ENCODE measurements around the gene SPA17.

Gene SPA17

DNA sequence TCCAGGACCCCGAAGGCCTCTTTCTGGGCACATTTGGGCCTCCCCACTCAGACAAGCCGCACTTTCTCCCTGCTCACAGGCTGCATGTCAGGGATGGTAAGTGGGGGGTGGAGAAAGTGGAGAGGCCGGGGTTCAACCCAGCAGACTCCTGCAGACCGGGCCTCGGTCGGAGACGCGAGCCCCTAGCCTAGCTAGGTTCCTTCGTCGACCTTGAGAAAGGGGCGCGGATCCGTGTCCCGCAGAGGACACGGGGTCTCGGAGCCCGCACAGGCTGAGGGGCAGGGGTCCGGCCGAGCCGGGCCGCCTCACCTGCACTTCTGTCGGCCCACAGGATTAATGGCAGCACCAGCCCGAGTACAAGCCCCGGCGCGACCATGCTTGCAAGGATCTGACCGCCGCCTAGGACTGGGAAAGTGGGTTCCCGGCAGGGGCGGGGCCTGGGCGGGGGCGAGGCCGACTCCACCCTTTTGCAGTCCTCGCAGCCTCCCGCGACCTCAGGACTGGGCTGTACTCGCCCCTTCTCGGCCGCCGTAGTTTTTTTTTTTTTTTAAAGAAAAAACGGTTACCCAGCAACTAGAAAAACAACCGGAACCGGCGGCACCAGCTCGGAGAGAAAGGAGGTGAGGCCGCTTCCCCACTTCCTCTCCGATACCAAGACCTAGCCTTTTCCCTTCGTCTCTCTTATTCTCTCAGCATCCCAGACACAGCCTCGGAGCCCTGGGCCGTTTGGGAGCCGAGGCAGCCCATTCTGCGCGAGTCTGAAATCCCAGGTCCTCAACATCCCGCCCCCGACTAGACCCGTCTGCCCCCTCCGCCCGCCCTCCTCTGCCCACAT lies at the start of gene SPA17, which contains the start of gene SIAE:
SPA17 (plus strand) TSS at position 572 of the 835 bp plus-strand sequence. CDS start 1,361 bp downstream, outside the sequence.
SIAE (minus strand) TSS at position 407 of the 835 bp plus-strand sequence; CDS start at position 376, 31 bp downstream.
- DNase-seq, result peak; percentile 80

DNA sequence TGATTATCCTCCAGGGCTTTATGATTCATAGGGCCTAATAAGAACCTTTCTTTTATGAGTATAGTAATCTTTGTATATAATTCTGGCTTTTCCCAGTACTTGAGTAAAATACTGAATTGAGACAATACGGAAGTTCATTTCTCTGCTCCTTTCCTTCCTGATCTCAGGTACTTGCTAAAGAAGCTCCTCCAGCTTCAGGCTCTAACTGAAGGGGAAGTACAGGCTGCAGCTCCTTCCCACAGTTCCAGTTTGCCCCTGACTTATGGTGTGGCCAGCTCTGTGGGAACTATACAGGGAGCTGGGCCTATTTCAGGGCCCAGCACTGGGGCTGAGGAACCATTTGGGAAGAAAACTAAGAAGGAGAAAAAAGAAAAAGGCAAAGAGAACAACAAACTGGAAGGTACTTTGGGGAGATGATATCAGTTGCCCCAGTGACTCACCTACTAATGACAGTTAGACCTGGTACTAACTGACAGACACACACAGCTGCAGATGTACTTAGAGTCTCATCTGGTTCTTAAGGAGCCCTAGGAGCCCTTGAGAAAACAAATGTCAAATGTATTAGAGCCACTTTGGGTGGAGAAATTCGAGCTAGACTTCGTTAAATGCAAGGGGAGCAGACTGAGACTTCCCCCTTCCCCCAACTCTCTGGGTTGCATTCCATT lies 48.1 kb upstream of the SPA17 start:
- DNase-seq, result no peak

DNA sequence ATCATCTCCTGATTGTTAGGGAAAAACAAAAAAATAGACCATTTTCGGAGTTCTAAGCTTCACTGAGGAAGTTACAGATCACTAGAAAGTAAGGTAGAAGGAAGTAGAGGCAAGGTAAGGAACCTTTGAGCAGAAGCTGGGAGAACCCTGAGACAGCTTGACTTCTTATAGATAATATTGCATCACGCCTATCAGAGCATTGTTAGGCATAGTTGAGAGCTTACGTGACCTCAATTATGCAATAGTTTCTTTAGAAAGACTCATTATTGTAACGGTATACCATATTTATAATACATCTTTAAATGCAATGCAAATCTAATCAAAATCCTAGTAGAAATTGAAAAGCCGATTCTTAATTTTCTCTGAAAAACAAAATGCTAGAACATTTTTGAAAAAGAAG lies 46.2 kb upstream of the SPA17 start:
- DNase-seq, result no peak

DNA sequence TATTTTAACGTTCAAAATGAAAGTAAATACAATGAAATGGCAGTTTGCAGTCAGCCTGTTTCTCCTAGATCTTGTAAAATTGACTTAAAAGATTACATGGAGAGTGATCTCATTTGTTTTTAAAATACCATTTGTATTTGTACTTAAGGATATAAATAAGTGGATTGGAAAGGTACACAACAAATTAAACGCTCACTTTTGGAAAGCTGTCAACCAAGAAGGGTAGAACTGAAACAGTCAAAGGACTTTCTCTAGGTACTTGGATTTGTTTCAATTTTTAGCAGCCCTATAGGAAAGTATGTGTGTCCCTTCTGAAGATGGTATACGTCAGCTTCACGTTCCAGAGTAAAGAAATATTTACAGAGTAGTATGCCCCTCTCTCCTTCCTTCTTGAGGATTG lies 43.7 kb upstream of the SPA17 start:
- DNase-seq, result no peak

DNA sequence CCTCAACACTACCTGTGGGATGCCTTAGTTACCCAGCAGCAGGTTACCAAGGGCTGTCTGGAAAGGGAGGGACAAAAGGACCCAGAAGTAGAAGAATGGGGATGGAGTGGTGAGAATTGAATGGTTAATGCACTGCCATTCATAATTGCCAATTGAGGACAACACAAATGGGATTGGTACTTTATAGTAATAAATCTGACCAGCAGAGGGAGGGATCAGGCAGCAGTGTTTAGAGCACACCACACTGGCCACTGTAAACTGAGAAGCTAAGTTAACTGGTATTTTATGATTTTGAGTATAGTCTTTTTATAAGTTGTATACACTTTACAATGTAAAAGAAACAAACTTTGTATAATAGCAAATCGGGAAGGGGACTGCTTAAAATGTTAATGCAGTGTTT lies 40.3 kb upstream of the SPA17 start:
- no peak for DNase-seq

DNA sequence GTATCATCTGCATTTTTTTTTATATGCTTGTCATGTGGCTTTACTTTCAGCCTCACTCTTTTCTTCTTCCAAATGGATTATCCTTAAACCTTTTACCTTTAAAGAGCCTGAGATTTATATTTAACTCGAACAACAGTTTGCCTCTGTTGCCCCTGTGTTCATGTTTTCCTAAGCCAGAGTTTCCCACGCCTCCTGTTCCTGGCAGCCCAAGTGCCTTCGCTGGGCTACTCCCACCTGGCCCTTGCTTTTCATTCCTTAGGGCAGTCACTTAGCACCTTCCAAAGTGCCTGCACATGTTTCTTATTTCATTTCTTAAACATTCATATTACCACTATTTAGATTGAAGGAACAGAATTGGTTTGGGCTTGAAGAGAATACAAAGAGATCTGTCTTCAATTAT lies 37.8 kb upstream of the SPA17 start:
- DNase-seq, result no peak

DNA sequence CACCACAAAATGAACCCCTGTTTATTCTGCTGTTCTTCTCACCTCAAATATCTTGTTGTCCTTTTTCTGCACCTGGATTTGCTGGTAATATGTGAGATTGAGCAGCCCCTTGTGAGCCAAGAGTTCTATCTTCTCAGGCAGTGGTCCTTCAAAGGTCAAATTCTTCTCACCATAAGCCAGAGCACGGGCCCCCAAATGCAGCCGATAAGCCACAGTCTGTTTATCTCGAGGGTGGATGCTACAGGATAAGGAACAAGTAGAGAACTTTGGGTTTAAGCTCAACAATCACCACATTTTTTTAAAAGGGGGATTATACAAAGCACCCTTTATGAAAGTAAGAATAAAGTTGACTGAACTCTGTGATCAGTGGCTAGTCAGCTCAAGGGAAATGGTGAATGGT lies 35.2 kb upstream of the SPA17 start:
- DNase-seq, result no peak

DNA sequence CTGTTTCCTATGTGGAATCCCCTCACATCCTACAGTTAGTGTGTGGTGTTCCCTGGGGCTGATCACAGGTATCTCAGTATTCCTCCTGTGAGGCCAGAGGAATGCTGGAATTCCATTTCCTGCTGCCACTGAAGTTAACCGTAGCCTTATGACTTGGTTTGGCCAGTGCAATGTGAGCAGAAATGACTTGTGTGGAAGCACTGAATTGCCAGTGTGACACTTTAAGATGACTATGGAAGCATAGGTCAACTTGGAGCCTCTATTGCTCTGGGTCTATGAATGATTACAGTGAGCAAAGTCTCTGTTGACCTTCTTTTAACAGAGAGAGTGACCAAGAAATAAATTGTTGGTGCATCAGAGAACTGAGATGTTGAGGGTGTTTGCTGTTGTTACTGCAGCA lies 34.5 kb upstream of the SPA17 start:
- DNase-seq, result no peak

DNA sequence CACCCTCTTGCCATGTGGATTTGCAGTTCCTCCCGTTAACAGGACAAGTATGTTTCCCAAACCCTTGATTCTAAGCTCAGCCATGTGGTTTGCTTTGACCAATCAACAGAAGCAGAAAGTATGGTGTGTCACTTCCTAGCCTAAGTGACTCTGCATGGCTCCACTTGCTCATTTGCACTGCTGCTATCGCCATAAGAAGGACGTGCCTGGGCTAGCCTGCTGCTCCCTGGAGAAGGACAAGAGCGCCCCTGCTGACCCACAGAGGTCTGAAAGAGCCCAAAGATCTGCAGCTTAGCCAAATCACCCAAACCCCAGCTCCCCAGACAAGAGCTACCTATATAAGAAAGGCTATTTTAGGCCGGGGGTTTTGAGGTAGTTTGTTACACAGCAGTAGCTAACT lies 33.0 kb upstream of the SPA17 start:
- DNase-seq, result no peak

DNA sequence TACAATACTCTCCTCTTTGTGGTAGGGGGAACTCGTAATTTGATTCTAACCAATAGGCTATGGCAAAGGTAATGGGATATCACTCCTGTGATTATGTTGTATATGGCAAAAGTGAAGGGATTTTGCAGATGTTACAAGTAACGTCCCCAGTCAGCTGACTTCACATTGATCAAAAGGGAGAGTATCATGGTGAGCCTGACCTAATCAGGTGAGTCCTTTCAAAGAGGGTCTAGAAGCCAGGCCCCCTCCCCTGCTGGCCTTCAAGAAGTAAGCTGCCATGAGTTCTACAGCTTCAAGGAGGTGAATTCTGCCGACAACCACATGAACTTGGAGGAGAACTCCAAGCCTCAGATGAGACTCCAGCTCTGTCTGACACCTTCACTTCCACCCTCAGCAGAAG lies 31.1 kb upstream of the SPA17 start:
- no peak for DNase-seq

DNA sequence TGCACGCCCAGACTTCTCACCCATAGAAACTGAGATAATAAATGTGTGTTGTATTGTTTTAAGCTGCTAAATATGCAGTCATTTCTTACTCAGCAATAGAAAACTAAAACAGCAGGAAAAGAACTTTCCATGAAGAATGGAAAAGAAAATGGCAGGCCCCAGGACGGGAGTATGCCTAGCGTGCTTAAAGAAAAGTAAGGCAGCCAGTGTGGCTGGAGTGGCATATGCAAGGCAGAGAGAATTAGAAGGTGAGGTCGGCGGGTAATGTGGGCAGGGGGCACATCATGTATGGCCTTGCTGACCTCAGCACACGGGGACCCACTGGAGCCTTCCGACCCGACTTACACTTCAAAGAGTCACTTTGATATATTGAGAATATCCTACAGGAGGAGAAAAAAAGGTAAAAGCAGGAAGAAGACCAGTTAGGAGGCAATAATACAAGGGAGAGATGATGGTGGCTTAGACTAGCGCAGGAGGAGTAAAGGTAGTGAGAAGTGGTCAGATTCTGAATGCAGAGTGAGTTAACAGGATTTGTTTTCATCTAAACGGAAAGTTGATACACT lies 30.6 kb upstream of the SPA17 start:
- DNase-seq, result no peak

DNA sequence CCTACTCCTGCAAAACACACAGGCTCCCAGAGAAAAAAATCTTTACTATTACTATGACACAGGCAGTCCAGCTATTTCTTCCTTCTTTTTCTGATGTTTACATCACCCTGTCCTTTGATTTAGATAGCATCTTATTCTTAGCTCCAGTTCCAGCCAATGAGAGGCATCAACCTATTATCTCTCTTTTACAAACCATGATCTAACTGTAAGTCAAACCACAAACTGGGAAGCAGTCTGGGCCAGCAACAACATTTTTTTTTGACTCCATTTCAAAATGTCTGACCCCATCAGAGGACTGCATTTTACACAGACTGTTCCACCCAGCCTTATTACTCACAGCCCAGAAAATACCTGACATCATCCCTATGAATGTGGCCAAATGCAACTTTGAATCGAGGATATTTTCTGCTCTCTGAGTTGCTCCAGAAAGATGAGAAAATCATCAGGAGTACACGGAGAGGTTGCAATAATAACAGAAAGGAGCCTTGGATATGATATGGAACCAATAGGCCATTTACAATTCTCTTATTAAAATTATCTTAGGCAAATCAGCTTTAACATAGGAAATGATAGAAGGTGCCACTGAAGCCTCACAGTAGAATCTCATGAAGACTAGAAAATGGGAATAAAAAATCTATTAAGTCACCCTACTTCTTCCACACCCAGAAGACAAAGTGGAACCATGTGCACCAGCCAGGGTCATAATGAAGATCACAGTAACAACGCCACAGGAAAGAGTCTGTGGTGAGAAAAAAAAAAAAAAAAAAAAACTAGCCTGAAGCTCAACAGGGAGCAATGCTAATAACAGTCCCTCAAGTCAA lies 29.9 kb upstream of the SPA17 start:
- no peak for DNase-seq

DNA sequence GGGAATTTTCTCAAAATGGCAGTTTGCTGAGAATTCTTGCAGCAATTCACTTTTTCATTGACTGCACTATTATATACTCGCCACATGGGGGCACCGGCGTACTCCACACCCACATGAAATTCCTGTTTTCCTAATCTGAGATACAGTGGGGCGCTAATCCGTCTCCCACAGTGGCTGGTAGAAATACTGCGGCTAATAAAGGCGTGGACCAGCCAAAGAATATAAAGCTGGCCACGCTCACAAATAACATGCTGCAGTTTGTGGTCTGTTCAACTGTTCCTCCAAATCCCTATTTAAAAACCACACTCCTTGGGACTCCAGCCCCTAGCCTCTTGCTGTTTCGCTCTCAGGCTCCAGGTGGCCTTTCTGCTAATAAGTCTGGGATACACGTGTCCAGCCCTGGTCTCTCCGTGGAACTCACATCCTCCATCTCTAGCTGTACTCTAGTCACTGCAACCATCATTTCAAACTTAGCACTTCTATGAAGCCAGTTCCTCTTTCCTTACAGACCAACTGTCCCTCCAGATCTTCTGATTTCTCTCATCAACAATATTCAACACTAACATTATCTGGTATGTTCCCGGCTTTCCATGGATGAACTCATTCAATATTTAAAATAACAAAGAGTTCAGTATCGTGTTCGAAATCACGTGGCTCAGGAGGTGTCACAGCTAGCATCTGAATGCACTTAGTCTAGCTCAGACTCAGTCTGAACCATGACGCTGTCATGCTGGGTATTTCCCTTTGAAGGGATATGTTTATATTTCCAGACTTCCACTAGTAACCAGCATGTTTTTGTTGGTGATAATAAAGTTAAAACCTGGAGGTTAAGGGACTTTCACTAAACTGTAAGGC lies 29.1 kb upstream of the SPA17 start:
- peak; percentile 14 for DNase-seq

DNA sequence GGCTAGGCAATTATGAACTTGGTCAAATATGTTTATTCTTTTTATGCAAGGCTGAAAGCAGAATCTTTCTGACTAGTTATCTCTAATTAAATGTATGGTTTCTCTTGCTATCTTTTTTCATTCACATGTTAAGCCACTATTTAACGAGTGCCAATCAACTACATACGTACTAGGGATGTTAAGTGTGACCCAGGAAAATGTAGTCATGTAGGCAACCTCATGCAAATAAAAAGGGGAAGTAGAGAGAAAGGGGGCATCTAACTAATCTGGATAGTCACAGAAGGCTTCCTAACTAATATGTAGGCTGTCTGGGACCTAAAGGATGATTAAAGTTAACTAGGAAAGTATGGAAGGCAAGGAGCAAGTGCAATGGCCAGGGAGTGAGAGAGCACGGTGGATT lies 27.6 kb upstream of the SPA17 start:
- no peak for DNase-seq

DNA sequence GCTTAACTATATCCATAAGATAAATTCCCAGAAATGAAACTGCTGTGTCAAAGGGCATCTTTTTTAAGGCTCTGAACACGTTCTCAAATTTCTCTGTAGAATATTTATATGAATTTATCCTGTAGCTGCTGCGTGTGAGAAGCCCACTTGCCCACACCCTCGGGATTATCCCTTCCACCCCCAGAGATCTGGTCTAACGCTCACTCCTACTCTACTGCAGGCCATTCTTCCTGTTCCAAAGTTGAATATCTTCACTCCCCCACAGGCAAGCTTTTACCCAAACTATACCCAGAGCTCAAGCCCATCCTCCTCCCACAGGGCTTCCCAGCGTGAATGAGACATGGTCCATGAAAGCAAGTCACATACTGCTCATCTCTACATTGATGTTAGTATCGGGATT lies 25.1 kb upstream of the SPA17 start:
- DNase-seq, result no peak

DNA sequence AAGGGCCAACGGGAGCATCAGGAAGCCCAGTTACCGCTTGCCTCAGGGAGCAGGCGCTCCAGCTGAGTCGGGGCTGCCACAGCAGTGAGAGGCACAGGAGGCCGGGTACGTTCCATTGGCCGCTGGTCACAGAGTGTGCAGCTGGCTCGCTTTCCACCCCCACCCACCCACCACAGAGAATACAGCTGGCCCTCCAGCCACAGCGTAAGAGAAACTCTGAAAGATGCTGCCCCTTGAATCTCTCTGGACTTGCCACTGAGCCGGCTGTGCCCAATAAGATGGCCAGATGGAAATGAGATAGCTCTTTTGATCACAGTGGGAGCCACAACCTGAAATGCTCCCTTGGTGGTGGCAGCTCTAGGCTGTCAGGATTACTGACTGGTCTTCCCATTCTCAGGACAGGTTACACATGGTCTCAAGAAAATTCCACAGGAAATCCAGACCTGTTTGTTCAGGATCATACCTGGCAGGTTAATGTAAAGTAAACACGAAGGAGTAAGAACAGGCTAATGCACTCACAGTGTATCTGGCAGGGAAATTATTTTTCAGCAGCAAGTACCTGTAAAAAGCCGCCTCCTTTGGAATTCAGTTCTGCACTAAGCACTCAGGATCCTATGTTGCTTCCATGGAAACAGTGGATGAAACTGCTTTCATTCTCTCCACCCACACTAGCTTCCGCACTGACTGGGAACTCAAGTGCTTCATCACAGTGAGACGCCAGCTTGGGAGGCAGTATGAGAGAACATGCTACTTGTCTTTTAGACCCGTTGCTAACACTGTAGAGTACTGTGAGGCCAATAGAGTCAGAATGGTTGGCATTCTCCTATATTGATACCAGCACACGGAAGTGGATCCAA lies 16.7 kb upstream of the SPA17 start:
- no peak for DNase-seq

DNA sequence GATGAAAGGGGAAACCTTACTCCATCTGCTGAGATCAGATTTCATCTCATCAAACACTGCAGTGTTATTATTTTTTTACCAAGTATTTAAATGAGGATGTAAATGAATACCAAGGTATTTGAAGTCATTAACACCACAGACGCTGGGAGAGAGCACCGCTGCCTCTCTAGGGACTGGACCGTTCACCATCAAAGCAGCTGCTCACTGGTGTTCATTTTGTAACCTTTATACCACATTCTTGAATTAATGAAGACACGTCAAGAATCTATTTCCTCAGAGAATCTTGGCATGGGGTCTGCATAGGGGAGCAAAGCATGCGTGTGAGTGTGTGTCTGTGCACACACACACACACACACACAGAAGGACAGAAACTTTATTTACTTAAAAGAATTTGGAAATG lies 15.8 kb upstream of the SPA17 start:
- DNase-seq, result no peak

DNA sequence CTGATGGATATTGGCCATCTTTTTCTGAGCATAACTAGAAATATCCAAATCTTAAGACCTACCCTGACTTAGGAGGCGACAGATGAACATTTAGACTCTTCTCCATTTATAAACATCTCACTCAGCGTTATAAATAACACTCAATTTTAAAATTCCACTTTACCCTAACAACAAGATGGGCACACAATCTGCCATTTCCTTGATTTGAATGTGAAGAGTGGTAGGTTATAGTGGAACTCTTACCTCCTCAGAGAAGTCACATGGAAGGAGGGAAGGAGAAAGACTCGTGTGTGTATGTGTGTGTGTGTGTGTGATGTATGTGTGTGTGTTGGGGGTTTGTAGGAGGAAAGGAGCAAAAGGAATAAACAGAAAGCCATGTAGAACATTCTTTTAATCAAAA lies 15.2 kb upstream of the SPA17 start:
- no peak for DNase-seq

DNA sequence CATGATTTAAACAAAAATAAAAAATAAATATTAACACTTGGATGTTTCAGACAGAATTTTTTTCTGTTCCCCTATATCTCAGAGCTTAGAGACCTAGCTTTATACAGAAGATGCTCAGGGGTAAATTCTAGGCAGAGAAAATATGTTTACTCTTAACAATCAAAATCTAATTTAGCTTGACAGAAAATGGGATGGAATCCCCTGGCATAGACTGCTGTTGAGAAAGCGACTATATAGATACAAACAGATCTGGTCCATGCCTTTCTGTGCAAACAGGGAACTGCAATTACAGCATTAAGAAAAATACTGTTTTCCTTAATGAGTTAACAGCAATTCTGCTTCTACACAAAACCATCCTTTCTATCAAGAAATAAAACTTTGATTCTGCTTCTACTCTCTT lies 14.7 kb upstream of the SPA17 start:
- no peak for DNase-seq

DNA sequence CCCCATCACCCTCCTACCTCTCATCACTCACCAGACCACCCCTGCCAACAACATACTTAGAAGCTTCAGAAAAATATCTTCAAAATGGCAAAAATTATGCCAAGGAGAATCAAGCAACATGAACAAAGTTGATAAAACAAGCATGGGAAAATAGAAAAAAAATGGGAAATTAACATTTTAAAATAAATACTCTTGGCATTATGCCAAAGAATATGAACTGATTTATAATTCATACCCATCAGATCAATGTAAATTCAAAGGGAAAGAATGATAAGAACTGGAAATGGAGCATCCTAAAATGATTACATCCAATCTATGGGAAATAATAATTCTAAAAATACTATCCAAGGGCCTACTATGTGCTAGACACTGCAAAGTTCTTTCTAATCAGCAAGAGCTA lies 12.2 kb upstream of the SPA17 start:
- no peak for DNase-seq

DNA sequence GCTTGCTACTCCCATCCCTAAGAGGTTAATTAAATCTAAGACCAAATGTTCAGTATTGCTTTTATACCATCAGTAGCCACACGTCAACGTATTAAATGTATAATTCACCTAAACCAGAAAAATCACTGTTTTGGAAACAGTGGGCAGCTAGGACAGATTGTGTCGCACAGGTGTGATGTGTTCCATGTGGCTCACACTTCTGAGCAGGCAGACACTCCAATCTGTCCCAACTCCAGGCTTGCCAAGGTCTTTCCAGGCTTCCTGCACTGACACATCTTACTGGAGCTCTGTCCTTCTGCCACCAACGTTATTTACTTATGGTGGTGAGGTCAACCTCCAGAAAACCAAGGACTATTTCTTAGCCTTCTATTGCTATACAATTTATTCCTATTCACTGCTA lies 11.6 kb upstream of the SPA17 start:
- no peak for DNase-seq
